IMR-90 (cell line): ENCODE data around the gene PSMC4.

Experiments
- CTCF ChIP-seq: conservative IDR thresholded peaks from 2 replicates; pipeline ENCODE4 v1.5.1; 2012; ENCODE audit warnings: mild to moderate bottlenecking, low read depth, low read length, improper control_type of control experiment
- RCOR1 ChIP-seq: IDR thresholded peaks from 2 replicates; pipeline ENCODE4 v1.6.1; 2012; ENCODE audit warnings: mild to moderate bottlenecking, low read length, improper control_type of control experiment; ENCODE audit not compliant: insufficient replicate concordance
- RFX5 ChIP-seq: IDR thresholded peaks from 2 replicates; pipeline ENCODE4 v1.8.0; 2012; ENCODE audit warnings: low read depth, mild to moderate bottlenecking, low read length, moderate library complexity

- TF ChIP-seq RFX5 (no peak), RCOR1 (no peak), CTCF (no peak)
Observed at GRCh38 chr19:39982883-39983282, 11.9 kb downstream of the PSMC4 start.
